ENCODE data around the gene FXYD7. TPM values are rescaled to one million over a fixed set of nuclear protein-coding genes. Genes with fewer than 3 reads are reported as not detected.

The FXYD7 gene
- total RNA-seq, 1 experiment from 2014 or later: 0.90 TPM

- DNase-seq: peak; percentile 96
- CTCF ChIA-PET: interaction anchor here (0.6 to 1.7 kb wide), 4 partner anchors 10 to 92 kb away, joined by 4 to 8 read pairs (median 6); no protein-coding TSS in a partner anchor
- Mint-ChIP-seq H3K36me3 (ENCODE audit: insufficient read depth, unreplicated experiment) (peaks cover 35% of the 10 kb centered on the region), H3K4me1 (ENCODE audit: low read depth, unreplicated experiment) (peaks cover 57% of the 10 kb centered on the region), H3K27me3 (ENCODE audit: unreplicated experiment) (no peaks in the 10 kb centered on the region), H3K9me3 (ENCODE audit: low read depth, unreplicated experiment) (no peaks in the 10 kb centered on the region), H3K27ac (ENCODE audit: unreplicated experiment) (peak overlapping the region; percentile 79), H3K4me3 (ENCODE audit: low read depth, unreplicated experiment) (peak overlapping the region; percentile 76)
- intact Hi-C loops (cut with micrococcal nuclease; ENCODE audit: unreplicated experiment): no loop called here
- TF ChIP-seq CTCF (IDR thresholded peaks at IDR 0.05; ENCODE audit: unreplicated experiment): no peak
- no TSS peak for BruUV-seq (replicated peaks)
These were observed 18.7 kb upstream of the FXYD7 start for GRCh38 chr19:35124098-35125060.

GRCh38 chr19:35125270-35125717, 17.8 kb upstream of the FXYD7 start:
- Mint-ChIP-seq H3K36me3 (ENCODE audit: insufficient read depth, unreplicated experiment) (peaks cover 30% of the 10 kb centered on the region), H3K9me3 (ENCODE audit: low read depth, unreplicated experiment) (no peaks in the 10 kb centered on the region), H3K4me3 (ENCODE audit: low read depth, unreplicated experiment) (peak overlapping the region; percentile 2), H3K27me3 (ENCODE audit: unreplicated experiment) (no peaks in the 10 kb centered on the region), H3K4me1 (ENCODE audit: low read depth, unreplicated experiment) (peaks cover 56% of the 10 kb centered on the region), H3K27ac (ENCODE audit: unreplicated experiment) (peak overlapping the region; percentile 27)
- BruUV-seq (replicated peaks): no TSS peak
- CTCF ChIA-PET: interaction anchor here (1.1 to 1.6 kb wide), 2 partner anchors 16 to 58 kb away, joined by 4 to 5 read pairs; no protein-coding TSS in a partner anchor
- no peak for TF ChIP-seq CTCF (IDR thresholded peaks at IDR 0.05; ENCODE audit: unreplicated experiment)
- intact Hi-C loops (cut with micrococcal nuclease; ENCODE audit: unreplicated experiment): no loop called here
- no peak for DNase-seq

GRCh38 chr19:35125749-35126623, 17.1 kb upstream of the FXYD7 start:
- no TSS peak for BruUV-seq (replicated peaks)
- Mint-ChIP-seq H3K4me3 (ENCODE audit: low read depth, unreplicated experiment) (peak overlapping the region; percentile 2), H3K4me1 (ENCODE audit: low read depth, unreplicated experiment) (peaks cover 52% of the 10 kb centered on the region), H3K27ac (ENCODE audit: unreplicated experiment) (peak overlapping the region; percentile 27), H3K27me3 (ENCODE audit: unreplicated experiment) (no peaks in the 10 kb centered on the region), H3K36me3 (ENCODE audit: insufficient read depth, unreplicated experiment) (peaks cover 24% of the 10 kb centered on the region), H3K9me3 (ENCODE audit: low read depth, unreplicated experiment) (no peaks in the 10 kb centered on the region)
- DNase-seq: no peak
- intact Hi-C loops (cut with micrococcal nuclease; ENCODE audit: unreplicated experiment): no loop called here
- TF ChIP-seq CTCF (IDR thresholded peaks at IDR 0.05; ENCODE audit: unreplicated experiment): no peak
- CTCF ChIA-PET: no interaction called here

GRCh38 chr19:35126624-35126959, 16.5 kb upstream of the FXYD7 start:
- H3K4me3 Mint-ChIP-seq (ENCODE audit: low read depth, unreplicated experiment): no peak overlapping the region
- BruUV-seq (replicated peaks): no TSS peak
- H3K9me3 Mint-ChIP-seq (ENCODE audit: low read depth, unreplicated experiment): no peaks in the 10 kb centered on the region
- intact Hi-C loops (cut with micrococcal nuclease; ENCODE audit: unreplicated experiment): no loop called here
- H3K4me1 Mint-ChIP-seq (ENCODE audit: low read depth, unreplicated experiment): peaks cover 46% of the 10 kb centered on the region
- H3K36me3 Mint-ChIP-seq (ENCODE audit: insufficient read depth, unreplicated experiment): peaks cover 21% of the 10 kb centered on the region
- DNase-seq: no peak
- TF ChIP-seq CTCF (IDR thresholded peaks at IDR 0.05; ENCODE audit: unreplicated experiment): no peak
- CTCF ChIA-PET: no interaction called here
- H3K27me3 Mint-ChIP-seq (ENCODE audit: unreplicated experiment): no peaks in the 10 kb centered on the region
- H3K27ac Mint-ChIP-seq (ENCODE audit: unreplicated experiment): no peak overlapping the region

All from Calu3 (cell line).